ENCODE results near the gene GSTCD. TPM values are rescaled to one million over a fixed set of nuclear protein-coding genes. Genes with fewer than 3 reads are reported as not detected.

GSTCD gene
- total and polyA plus RNA-seq, 2 of the 4 experiments (the other 2 are of a cell fraction) = 5.2 to 20.3 TPM

GRCh38 chr4:105708181-105709080 lies at the start of gene GSTCD, which contains the start of gene INTS12 (continued):
- TF ChIP-seq MXI1 (IDR thresholded peaks at IDR 0.05; ENCODE audit: borderline replicate concordance, low read depth, low read length) (0 out of 2 replicates have a peak, but pooled peaks have one; percentile 67), SMC3 (IDR thresholded peaks at IDR 0.05; ENCODE audit: low read depth, low read length) (no peak; the same call in 1 of the 2 replicates), FOS (IDR thresholded peaks at IDR 0.05; ENCODE audit: low read depth, low read length) (peak; percentile 38; the same call in 1 of the 2 replicates), POLR2A (IDR thresholded peaks at IDR 0.05; ENCODE audit: low read depth, low read length) (peak; percentile 89), CEBPB (IDR thresholded peaks at IDR 0.05; ENCODE audit: low read depth, low read length) (no peak), NFE2L2 (IDR thresholded peaks at IDR 0.05; ENCODE audit: low read depth, low read length) (no peak), MAFK (IDR thresholded peaks at IDR 0.05; ENCODE audit: low read depth, low read length) (no peak), ELK1 (IDR thresholded peaks at IDR 0.05; ENCODE audit: borderline replicate concordance, low read depth, low read length) (no peak)

All from IMR-90 (cell line).